ENCODE data around the gene CMTM6. TPM values are rescaled to one million over a fixed set of nuclear protein-coding genes. Genes with fewer than 3 reads are reported as not detected.
"Not testable (repeated sequence)": the region's sequence is repeated elsewhere in the genome, so short reads cannot be mapped to it uniquely, and the experiment has no call there.

The CMTM6 gene, protein sequence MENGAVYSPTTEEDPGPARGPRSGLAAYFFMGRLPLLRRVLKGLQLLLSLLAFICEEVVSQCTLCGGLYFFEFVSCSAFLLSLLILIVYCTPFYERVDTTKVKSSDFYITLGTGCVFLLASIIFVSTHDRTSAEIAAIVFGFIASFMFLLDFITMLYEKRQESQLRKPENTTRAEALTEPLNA
- 75.2 and 92.3 TPM in 2 replicates for total RNA-seq

DNA sequence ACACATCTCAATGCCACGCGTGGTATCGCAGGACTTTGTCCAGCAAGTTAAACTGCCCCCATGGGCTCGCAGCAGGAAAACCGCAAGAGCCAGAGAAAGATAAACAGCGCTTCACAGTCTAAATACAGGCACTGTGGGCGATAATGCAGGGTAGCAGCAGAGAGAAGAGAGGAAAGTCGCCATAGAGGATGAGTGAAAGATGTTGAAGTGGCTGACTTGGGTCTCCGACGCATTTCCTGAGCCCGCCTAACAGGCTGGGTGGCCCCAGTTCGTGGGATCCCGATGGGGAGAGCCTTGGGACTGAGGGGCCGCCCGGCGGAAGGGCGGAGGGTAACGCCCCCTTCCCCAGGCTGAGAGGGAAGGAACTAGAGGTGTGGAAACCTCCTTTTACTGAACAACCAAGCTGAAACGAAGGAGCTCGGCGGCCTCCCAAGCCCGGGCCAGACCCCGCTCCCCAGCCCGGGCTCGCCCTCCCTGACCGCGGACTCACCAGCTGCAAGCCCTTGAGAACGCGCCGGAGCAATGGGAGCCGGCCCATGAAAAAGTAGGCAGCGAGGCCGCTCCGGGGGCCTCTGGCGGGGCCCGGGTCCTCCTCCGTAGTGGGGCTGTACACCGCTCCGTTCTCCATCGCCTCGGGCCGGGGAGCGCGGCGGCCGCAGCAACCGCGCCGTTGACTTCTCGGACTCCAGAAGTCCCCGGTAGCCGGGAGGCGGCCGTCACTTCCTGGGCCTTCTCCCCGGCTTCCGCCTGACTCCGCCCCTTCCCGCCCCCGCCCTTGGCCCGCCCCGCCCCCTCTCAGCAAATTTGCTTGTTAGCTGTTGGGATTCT is at the start of gene CMTM6:
Gene CMTM6, minus strand, starts transcription at position 735 of the 828 bp plus-strand sequence. Its CDS starts 107 bp downstream, at position 628.
- DNase-seq (ENCODE audit: low read depth in 2 of 2), result peak; percentile 78 to 82

GRCh38 chr3:32552013-32552412 is 49.4 kb upstream of the CMTM6 start:
- no peak for DNase-seq (ENCODE audit: low read depth in 2 of 2)

- no peak for DNase-seq (ENCODE audit: low read depth in 2 of 2)
Measured at GRCh38 chr3:32551496-32551895, 48.8 kb upstream of the CMTM6 start.

DNA sequence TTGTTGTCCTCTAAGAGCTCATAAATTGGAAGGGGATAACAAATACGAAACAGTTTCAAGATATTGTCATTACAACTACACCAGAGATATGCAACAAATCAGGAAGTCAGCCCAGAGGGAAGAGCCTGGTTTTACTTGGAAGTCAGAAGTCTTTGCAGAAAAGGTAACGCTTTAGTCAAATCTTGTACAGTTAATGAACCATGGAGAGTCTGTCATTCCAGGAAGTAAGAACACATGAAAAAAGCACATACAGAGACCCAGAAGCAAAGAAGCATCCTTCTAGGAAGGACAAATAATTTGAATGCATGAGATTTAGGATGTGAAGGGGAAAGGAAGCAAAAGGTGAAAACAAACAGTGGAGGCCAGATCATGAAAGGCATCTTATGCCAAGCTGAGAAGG is 48.4 kb upstream of the CMTM6 start:
- DNase-seq (ENCODE audit: low read depth in 2 of 2), result no peak

DNA sequence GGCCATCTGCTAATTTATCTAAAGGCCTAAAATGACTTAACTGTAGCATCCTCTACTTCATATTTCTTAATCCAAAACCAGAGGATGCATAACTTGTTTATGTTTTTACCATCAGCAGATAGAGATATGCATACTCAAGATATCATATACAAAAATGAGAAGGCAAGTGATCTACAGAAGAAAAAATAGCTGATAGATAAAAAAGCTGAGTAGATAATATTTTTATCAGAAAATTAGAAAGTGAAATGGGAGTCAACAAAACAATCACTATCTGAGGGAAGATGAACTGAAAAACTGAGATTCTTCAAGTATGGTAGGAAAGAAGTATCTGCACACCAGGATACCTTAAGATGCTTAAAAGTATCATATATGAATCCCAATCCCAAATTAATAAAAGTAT is 42.7 kb upstream of the CMTM6 start:
- DNase-seq (ENCODE audit: low read depth in 2 of 2), result no peak

DNA sequence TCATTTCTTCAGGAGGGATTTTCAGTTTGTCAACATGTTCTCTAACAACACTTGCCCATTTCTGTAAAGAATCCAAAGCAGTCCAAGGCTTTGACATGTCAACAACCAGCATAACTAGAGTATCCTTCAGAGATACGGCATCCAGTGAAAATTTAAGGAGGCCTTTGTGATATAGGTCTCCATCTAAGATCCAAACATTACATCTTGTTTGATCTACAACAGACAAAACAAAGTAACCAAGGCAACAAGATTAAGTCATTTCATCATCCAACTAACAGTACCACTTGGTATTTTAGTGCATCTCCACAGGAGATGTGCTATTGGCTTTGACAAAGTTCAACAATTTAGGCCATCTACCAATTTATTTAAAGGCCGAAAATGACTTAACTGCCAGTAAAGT is 42.2 kb upstream of the CMTM6 start:
- DNase-seq (ENCODE audit: low read depth in 2 of 2), result no peak

DNA sequence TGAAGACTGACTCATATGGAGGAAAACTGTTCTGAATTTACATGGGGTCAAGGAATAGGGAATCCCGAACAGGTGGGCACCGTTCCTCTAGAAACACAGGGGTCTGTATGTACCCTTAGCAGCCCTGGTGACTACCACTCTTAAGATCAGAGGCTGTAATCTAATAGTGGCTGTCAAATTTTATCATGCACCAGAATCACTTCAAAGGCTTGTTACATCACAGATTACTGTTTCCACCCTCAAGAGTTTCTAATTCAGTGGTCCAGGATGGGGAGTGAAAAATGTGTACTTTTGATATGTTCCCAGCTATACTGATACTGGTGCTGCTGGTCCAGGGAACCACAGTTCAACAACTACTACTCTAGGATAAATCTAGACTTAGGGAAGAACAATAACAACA is 40.2 kb upstream of the CMTM6 start:
- DNase-seq (ENCODE audit: low read depth in 2 of 2), result no peak

GRCh38 chr3:32540899-32541298 is 38.2 kb upstream of the CMTM6 start:
- DNase-seq (ENCODE audit: low read depth in 2 of 2), result no peak

DNA sequence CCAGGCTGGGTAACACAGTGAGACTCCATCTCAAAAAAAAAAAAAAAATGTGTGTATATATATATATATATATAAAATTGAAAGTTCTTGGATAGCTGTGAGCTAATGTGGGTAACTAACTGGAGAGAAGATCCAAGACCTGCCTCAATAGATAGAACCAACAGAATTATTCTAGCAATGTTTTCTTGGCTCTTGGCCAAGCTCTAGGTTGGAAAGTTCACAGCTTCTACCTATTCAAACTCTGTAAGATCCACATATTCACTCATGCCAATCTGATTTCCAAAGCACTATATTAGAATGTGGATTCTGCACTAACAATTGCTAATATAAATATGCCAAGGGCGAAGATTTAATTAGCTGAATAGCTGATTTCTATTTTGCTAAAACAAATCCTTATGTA is 29.8 kb upstream of the CMTM6 start:
- peak in 1 of 2 donors; percentile 52 for DNase-seq (ENCODE audit: low read depth in 2 of 2)

DNA sequence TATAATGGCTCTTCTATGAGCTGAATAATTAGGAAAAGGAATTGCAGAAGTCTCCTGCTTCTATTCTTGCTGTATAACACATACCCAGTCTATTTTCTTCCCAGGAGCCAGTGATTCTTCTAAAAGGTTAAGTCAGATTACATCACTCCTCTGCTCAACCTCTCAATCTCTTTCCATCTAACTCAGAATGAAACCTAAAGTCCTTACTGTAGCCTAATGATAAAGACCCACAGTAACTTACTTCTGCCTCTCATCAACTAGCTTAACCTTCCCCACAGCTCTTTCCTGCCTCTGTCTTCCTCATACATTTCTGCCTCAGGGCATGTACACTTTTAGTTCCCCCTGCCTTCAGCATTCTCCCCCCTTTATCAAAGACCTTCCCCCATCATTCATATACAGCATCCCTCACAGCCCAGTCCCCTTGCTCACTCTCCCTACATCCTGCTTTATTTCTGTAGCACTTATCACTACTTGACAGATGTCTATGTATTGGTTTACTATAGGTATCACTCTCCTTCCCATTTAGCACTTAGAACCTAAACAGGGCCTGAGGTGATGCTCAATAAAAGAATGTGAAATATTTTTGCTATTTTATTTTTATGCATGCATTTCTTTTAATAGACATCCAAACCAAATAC is 28.5 kb upstream of the CMTM6 start:
- no peak for DNase-seq (ENCODE audit: low read depth in 2 of 2)

GRCh38 chr3:32525720-32526119 is 23.1 kb upstream of the CMTM6 start:
- DNase-seq (ENCODE audit: low read depth in 2 of 2), result no peak

- DNase-seq (ENCODE audit: low read depth in 2 of 2), result no peak
Measured at GRCh38 chr3:32522682-32523081, 20.0 kb upstream of the CMTM6 start.

DNA sequence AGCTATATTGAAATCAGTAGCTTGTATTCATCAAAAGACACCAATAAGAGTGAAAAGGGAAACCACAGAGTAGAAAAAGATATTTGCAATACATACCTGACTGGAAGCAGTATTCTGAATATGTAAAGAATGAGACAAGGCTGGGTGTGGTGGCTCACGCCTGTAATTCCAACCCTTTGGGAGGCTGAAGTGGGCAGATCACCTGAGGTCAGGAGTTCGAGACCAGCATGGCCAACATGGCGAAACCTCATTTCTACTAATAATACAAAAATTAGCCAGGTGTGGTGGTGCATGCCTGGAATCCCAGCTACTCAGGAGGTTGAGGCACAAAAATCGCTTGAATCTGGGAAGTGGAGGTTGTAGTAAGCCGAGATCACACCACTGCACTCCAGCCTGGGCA is 16.3 kb upstream of the CMTM6 start:
- not testable (repeated sequence) for DNase-seq (ENCODE audit: low read depth in 2 of 2)

- not testable (repeated sequence) for DNase-seq (ENCODE audit: low read depth in 2 of 2)
Measured at GRCh38 chr3:32516751-32517150, 14.1 kb upstream of the CMTM6 start.

GRCh38 chr3:32511005-32511404 is 8.4 kb upstream of the CMTM6 start:
- DNase-seq (ENCODE audit: low read depth in 2 of 2), result no peak

DNA sequence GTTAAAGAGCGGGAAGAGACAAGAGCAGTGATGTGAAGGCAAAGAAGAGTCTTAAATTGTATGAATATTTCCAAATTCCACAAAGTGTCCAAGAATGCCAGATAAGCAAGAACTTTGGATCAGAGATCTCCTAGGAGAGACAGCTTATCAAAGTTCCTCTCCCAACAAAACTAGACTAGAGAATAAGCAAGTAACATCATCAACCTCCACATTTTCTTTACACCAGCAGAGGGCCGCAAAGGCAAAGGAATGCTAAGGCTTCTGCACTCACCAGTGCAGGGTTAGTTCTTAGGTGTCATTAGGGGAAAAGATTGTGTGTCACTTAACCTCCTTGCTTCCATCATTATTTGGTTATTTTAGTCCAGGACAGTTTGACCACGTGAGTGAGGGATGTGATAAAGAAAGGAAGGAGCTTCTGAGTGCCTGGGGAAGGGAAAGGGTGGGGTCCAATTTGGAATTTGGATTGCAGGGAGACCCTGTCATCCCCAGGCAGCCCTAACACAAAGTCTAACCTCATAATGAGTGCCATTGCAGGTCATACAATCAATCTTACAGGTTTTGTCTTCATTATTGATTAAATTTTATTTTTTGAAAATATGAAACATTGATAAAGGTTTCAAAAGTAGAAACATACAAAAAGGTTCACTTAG is 7.5 kb upstream of the CMTM6 start:
- peak; percentile 75 for DNase-seq (ENCODE audit: low read depth in 2 of 2)

DNA sequence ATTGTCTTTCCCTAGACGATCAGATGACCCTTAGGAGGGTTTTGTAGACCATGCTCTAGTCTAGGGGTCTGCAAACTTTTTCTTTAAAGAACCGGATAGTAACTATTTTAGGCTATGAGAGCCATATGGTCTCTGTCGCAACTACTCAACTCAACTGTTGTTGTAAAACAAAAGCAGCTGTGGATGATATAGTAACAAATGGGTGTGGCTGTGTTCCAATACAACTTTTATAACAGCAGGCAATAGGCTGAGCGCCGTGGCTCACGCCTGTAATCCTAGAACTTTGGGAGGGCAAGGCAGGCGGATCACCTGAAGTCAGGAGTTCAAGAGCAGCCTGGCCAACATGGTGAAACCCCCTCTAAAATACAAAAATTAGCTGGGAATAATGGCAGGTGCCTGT is 6.1 kb upstream of the CMTM6 start:
- DNase-seq (ENCODE audit: low read depth in 2 of 2), result no peak

GRCh38 chr3:32506466-32506865 is 3.8 kb upstream of the CMTM6 start:
- peak; percentile 3 to 36 for DNase-seq (ENCODE audit: low read depth in 2 of 2)

- DNase-seq (ENCODE audit: low read depth in 2 of 2), result no peak
Measured at GRCh38 chr3:32502946-32503286, 264 bp upstream of the CMTM6 start.

DNA sequence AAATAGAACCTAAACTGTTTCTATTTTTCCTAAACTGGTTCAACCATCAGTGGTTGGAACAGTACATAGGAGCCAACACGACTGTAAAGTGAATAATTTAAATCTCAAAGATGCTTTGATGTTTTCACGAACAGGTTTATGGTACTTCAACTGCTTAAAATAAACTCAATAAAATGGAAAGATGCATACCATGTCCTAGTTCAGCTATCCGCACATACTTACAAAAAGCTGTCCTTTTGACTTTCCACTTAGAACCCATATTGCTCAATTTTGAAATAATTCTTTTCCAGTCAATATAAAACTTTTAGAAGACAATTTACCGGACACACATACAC is 902 bp downstream of the CMTM6 start:
- no peak for DNase-seq (ENCODE audit: low read depth in 2 of 2)

DNA sequence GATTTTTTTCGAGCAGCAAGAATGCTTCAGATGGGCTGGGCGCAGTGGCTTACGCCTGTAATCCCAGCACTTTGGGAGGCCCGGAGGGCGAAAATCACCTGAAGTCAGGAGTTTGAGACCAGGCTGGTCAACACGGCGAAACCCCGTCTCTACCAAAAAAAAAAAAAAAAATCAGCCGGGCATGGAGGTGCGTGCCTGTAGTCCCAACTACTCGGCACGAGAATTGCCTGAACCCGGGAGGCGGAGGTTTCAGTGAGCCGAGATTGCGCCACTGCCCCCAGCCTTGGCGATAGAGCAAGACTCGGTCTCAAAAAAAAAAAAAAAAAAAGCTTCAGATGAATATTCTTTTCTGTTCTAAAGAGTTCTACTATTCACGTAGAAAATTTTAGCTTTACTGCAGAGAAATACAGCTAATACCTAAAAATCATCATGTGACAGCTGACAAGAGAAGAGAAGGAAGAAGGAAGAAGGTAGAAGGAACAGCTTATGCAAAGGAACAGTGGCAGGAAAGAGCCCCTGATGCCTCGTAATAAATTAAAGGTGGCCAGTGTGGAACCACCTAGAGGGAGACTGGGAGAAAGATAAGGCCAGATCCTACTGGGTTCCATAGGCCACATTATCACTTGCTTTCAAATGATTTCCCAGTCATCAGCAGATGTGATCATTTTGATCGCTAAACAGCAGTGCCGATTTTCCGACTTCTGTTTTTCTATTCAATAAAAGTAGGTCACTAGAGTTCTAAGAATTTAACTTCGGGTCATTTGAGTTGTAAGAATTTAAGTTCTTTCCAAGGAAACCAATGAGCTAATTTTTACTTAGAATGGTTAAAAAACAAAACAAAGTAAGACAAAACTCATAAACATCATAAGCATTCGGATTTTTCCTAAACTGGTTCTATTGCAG is 1.5 kb downstream of the CMTM6 start:
- no peak for DNase-seq (ENCODE audit: low read depth in 2 of 2)
